ENCODE data around the gene SGPP2.
"Not testable (repeated sequence)": the region's sequence is repeated elsewhere in the genome, so short reads cannot be mapped to it uniquely, and the experiment has no call there.

The SGPP2 gene

GRCh38 chr2:222430071-222430470, 5.7 kb downstream of the SGPP2 start:
- DNase-seq: no peak

- DNase-seq: no peak
These were observed 6.3 kb downstream of the SGPP2 start for GRCh38 chr2:222430681-222431080.

- DNase-seq: no peak
These were observed 7.5 kb downstream of the SGPP2 start for GRCh38 chr2:222431869-222432268.

GRCh38 chr2:222433332-222434173, 9.2 kb downstream of the SGPP2 start:
- no peak for DNase-seq

- DNase-seq: no peak
These were observed 9.9 kb downstream of the SGPP2 start for GRCh38 chr2:222434204-222434603.

GRCh38 chr2:222435400-222436039, 11.2 kb downstream of the SGPP2 start:
- not testable (repeated sequence) for DNase-seq

- DNase-seq: no peak
These were observed 11.7 kb downstream of the SGPP2 start for GRCh38 chr2:222436040-222436413.

- DNase-seq: no peak
These were observed 15.3 kb downstream of the SGPP2 start for GRCh38 chr2:222439692-222440091.

GRCh38 chr2:222440673-222441422, 16.5 kb downstream of the SGPP2 start:
- DNase-seq: no peak

GRCh38 chr2:222442665-222443064, 18.3 kb downstream of the SGPP2 start:
- no peak for DNase-seq

GRCh38 chr2:222445227-222445626, 20.9 kb downstream of the SGPP2 start:
- no peak for DNase-seq

- DNase-seq: no peak
These were observed 22.8 kb downstream of the SGPP2 start for GRCh38 chr2:222447131-222447530.

- DNase-seq: no peak
These were observed 24.4 kb downstream of the SGPP2 start for GRCh38 chr2:222448748-222449181.

GRCh38 chr2:222450021-222450420, 25.7 kb downstream of the SGPP2 start:
- DNase-seq: no peak

GRCh38 chr2:222451224-222451674, 26.9 kb downstream of the SGPP2 start:
- no peak for DNase-seq

- DNase-seq: no peak
These were observed 28.1 kb downstream of the SGPP2 start for GRCh38 chr2:222452422-222452950.

- DNase-seq: no peak
These were observed 32.2 kb downstream of the SGPP2 start for GRCh38 chr2:222456479-222457077.

GRCh38 chr2:222459983-222460382, 35.6 kb downstream of the SGPP2 start:
- no peak for DNase-seq

GRCh38 chr2:222465746-222466145, 41.4 kb downstream of the SGPP2 start:
- no peak for DNase-seq

GRCh38 chr2:222468346-222468745, 44.0 kb downstream of the SGPP2 start:
- no peak for DNase-seq

- no peak for DNase-seq
These were observed 46.6 kb downstream of the SGPP2 start for GRCh38 chr2:222470802-222471468.

GRCh38 chr2:222477962-222478608, 53.7 kb downstream of the SGPP2 start:
- no peak for DNase-seq
